Activated CD4-positive, alpha-beta T cell treated with anti-CD3 and anti-CD28 coated beads for 48 hours (primary cell): Measurements from ENCODE around the gene CCL27.

Experiments used
- DNase-seq: peaks from one replicate; pipeline ENCODE4 v3.0.0-alpha.2; 2020

CCL27 gene

GRCh38 chr9:34684145-34684544 is 21.7 kb upstream of the CCL27 start:
- peak; percentile 63 for DNase-seq

GRCh38 chr9:34675869-34676268 is 13.4 kb upstream of the CCL27 start:
- DNase-seq = no peak

- DNase-seq = peak; percentile 77
Measured at GRCh38 chr9:34675048-34675714, 12.7 kb upstream of the CCL27 start.

- DNase-seq = no peak
Measured at GRCh38 chr9:34674440-34674839, 12.0 kb upstream of the CCL27 start.

- DNase-seq = no peak
Measured at GRCh38 chr9:34671307-34671706, 8.8 kb upstream of the CCL27 start.

GRCh38 chr9:34669809-34670562 is 7.5 kb upstream of the CCL27 start:
- DNase-seq = no peak

- peak; percentile 91 for DNase-seq
Measured at GRCh38 chr9:34665381-34666250, 3.2 kb upstream of the CCL27 start.

GRCh38 chr9:34665067-34665380 is 2.6 kb upstream of the CCL27 start:
- no peak for DNase-seq

GRCh38 chr9:34664281-34665066 is 2.0 kb upstream of the CCL27 start:
- DNase-seq = peak; percentile 88

- DNase-seq = no peak
Measured at GRCh38 chr9:34663303-34663605, 797 bp upstream of the CCL27 start.

- DNase-seq = no peak
Measured at GRCh38 chr9:34659592-34660253, 2.7 kb downstream of the CCL27 start.

GRCh38 chr9:34658461-34658860 is 4.0 kb downstream of the CCL27 start:
- DNase-seq = no peak

GRCh38 chr9:34656992-34657391 is 5.5 kb downstream of the CCL27 start:
- DNase-seq = no peak

GRCh38 chr9:34655394-34655793 is 7.1 kb downstream of the CCL27 start:
- no peak for DNase-seq

GRCh38 chr9:34654323-34655051 is 8.0 kb downstream of the CCL27 start:
- DNase-seq = no peak

GRCh38 chr9:34653151-34654072 is 9.0 kb downstream of the CCL27 start:
- no peak for DNase-seq

- no peak for DNase-seq
Measured at GRCh38 chr9:34652602-34653000, 9.9 kb downstream of the CCL27 start.

GRCh38 chr9:34651876-34652601 is 10.4 kb downstream of the CCL27 start, which contains the start of gene IL11RA:
Gene IL11RA (plus strand): TSS chr9:34652185. CDS start chr9:34655218, 3,033 bp downstream.
- DNase-seq = peak; percentile 80

GRCh38 chr9:34651321-34651720 is 11.1 kb downstream of the CCL27 start:
- no peak for DNase-seq

- no peak for DNase-seq
Measured at GRCh38 chr9:34650816-34651215, 11.6 kb downstream of the CCL27 start.
